ENCODE results near the gene PDE8B.
"Not testable (repeated sequence)": the region's sequence is repeated elsewhere in the genome, so short reads cannot be mapped to it uniquely, and the experiment has no call there.

The PDE8B gene

DNA sequence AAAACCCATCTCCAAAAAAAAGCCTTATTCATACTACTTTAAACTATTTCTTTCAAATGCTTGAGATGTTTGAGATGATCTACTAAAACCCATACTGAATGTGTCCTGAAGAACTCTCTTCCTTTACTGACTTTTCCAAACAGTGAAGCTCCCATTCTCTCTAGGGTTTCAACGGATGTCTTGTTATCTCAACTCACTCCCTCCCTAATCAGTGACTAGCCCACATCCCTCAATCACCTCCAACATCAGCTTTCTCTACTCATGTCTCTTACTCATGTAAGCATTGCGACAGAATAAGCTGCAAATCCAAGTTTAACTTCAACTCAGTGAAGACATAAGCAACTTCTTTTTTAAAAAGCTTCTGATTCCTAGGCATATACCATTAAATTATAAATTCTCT lies 239.5 kb downstream of the PDE8B start:
- H2AFZ ChIP-seq (ENCODE audit: low read depth, low read length), result no peak overlapping the region
- H3K27me3 ChIP-seq (ENCODE audit: low read depth, low read length), result no peaks in the 10 kb centered on the region
- H4K20me1 ChIP-seq (ENCODE audit: insufficient read depth, low read length), result no peaks in the 10 kb centered on the region
- H3K4me3 ChIP-seq (ENCODE audit: low read length), result no peak overlapping the region
- H3K4me2 ChIP-seq (ENCODE audit: low read length), result no peak overlapping the region
- H3K79me2 ChIP-seq (ENCODE audit: low read length), result no peaks in the 10 kb centered on the region
- no peak overlapping the region for H3K27ac ChIP-seq (ENCODE audit: low read length)
- H3K4me1 ChIP-seq (ENCODE audit: low read length), result peaks cover 4% of the 10 kb centered on the region
- H3K9ac ChIP-seq (ENCODE audit: low read length), result no peak overlapping the region
- TF ChIP-seq, protein P1, sequence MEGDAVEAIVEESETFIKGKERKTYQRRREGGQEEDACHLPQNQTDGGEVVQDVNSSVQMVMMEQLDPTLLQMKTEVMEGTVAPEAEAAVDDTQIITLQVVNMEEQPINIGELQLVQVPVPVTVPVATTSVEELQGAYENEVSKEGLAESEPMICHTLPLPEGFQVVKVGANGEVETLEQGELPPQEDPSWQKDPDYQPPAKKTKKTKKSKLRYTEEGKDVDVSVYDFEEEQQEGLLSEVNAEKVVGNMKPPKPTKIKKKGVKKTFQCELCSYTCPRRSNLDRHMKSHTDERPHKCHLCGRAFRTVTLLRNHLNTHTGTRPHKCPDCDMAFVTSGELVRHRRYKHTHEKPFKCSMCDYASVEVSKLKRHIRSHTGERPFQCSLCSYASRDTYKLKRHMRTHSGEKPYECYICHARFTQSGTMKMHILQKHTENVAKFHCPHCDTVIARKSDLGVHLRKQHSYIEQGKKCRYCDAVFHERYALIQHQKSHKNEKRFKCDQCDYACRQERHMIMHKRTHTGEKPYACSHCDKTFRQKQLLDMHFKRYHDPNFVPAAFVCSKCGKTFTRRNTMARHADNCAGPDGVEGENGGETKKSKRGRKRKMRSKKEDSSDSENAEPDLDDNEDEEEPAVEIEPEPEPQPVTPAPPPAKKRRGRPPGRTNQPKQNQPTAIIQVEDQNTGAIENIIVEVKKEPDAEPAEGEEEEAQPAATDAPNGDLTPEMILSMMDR (IDR thresholded peaks at IDR 0.05; ENCODE audit: low read depth, low read length), result no peak
- no peak for TF ChIP-seq EZH2phosphoT487 (IDR thresholded peaks at IDR 0.05; ENCODE audit: low read depth)
- H3K36me3 ChIP-seq (replicated peaks; ENCODE audit: low read depth, low read length), result peaks cover 37% of the 10 kb centered on the region
- no peaks in the 10 kb centered on the region for H3K9me3 ChIP-seq (ENCODE audit: insufficient read depth, low read length)

DNA sequence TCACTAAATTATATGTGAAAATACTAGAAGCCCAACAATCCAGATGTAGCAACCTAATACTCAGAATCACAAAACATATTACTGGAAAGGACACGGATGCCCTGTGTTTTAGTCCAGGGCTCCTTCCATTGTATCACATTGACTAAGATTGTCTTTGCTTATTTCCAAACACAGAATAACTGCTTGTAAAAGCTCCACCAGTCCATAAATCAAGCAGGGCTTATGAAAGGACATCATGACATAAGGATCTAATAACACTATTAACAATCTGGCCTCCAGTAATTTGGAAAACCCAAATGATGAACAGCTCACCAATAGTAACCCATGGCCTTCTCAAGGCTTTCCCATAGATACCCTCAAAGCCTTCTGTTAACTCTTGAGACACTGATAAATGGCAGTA lies 241.9 kb downstream of the PDE8B start:
- Histone ChIP-seq H3K4me1 (ENCODE audit: low read length) (peaks cover 4% of the 10 kb centered on the region), H3K36me3 (replicated peaks; ENCODE audit: low read depth, low read length) (peaks cover 38% of the 10 kb centered on the region), H3K27ac (ENCODE audit: low read length) (no peak overlapping the region), H4K20me1 (ENCODE audit: insufficient read depth, low read length) (no peaks in the 10 kb centered on the region), H3K4me2 (ENCODE audit: low read length) (no peak overlapping the region), H3K4me3 (ENCODE audit: low read length) (no peak overlapping the region), H3K27me3 (ENCODE audit: low read depth, low read length) (no peaks in the 10 kb centered on the region), H3K9me3 (ENCODE audit: insufficient read depth, low read length) (no peaks in the 10 kb centered on the region), H3K9ac (ENCODE audit: low read length) (no peak overlapping the region), H2AFZ (ENCODE audit: low read depth, low read length) (no peak overlapping the region), H3K79me2 (ENCODE audit: low read length) (no peaks in the 10 kb centered on the region)
- TF ChIP-seq EZH2phosphoT487 (IDR thresholded peaks at IDR 0.05; ENCODE audit: low read depth), result no peak
- TF ChIP-seq, protein P1 (IDR thresholded peaks at IDR 0.05; ENCODE audit: low read depth, low read length), result no peak

DNA sequence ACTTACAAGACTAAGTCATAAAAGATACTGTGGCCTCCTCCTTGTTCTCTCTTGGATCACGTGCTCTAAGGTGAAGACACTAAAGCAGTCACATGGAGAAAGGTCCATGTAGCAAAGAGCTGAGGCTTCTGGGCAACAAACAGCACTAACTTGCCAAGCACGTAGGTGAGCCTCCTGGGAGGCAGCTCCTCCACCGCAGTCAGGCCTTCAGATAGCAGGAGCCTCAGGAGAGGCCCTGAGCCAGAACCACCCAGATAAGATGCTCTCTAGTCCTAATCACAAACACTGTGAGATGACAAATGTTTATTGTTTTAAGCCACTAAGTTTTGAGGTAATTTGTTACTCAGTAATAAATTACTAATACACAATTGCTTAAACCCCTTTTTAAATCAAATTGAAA lies 243.6 kb downstream of the PDE8B start:
- H3K9me3 ChIP-seq (ENCODE audit: insufficient read depth, low read length), result no peaks in the 10 kb centered on the region
- no peaks in the 10 kb centered on the region for H3K27me3 ChIP-seq (ENCODE audit: low read depth, low read length)
- no peak overlapping the region for H3K4me3 ChIP-seq (ENCODE audit: low read length)
- no peak overlapping the region for H3K27ac ChIP-seq (ENCODE audit: low read length)
- H4K20me1 ChIP-seq (ENCODE audit: insufficient read depth, low read length), result no peaks in the 10 kb centered on the region
- peaks cover 26% of the 10 kb centered on the region for H3K36me3 ChIP-seq (replicated peaks; ENCODE audit: low read depth, low read length)
- H2AFZ ChIP-seq (ENCODE audit: low read depth, low read length), result no peak overlapping the region
- TF ChIP-seq EZH2phosphoT487 (IDR thresholded peaks at IDR 0.05; ENCODE audit: low read depth), result no peak
- peaks cover 4% of the 10 kb centered on the region for H3K4me1 ChIP-seq (ENCODE audit: low read length)
- no peaks in the 10 kb centered on the region for H3K79me2 ChIP-seq (ENCODE audit: low read length)
- H3K9ac ChIP-seq (ENCODE audit: low read length), result no peak overlapping the region
- H3K4me2 ChIP-seq (ENCODE audit: low read length), result no peak overlapping the region

DNA sequence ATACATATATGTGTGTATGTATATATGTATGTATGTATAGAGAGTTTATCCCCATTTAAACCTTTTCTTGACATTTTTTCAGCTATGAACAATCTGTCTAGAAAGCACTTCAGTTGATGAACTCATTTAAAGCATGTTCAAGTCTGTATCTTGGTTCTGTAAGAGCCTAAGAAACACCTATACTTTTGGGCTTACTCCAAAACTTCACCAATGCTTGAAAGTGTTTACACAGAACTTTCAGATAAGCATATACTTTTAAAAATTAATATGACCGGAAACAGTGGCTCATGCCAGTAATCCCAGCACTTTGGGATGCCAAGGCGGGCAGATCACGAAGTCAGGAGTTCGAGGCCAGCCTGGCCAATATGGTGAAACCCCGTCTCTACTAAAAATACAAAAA lies 250.8 kb downstream of the PDE8B start:
- Histone ChIP-seq H3K79me2 (ENCODE audit: low read length) (no peaks in the 10 kb centered on the region), H4K20me1 (ENCODE audit: insufficient read depth, low read length) (no peaks in the 10 kb centered on the region), H3K4me3 (ENCODE audit: low read length) (no peak overlapping the region), H3K9me3 (ENCODE audit: insufficient read depth, low read length) (no peaks in the 10 kb centered on the region), H3K36me3 (replicated peaks; ENCODE audit: low read depth, low read length) (peaks cover 3% of the 10 kb centered on the region), H3K4me2 (ENCODE audit: low read length) (no peak overlapping the region), H2AFZ (ENCODE audit: low read depth, low read length) (no peak overlapping the region), H3K4me1 (ENCODE audit: low read length) (no peaks in the 10 kb centered on the region; the same call in 1 of the 2 replicates), H3K27me3 (ENCODE audit: low read depth, low read length) (no peaks in the 10 kb centered on the region), H3K9ac (ENCODE audit: low read length) (no peak overlapping the region), H3K27ac (ENCODE audit: low read length) (no peak overlapping the region)
- TF ChIP-seq, protein P1 (IDR thresholded peaks at IDR 0.05; ENCODE audit: low read depth, low read length), result no peak
- no peak for TF ChIP-seq EZH2phosphoT487 (IDR thresholded peaks at IDR 0.05; ENCODE audit: low read depth)

DNA sequence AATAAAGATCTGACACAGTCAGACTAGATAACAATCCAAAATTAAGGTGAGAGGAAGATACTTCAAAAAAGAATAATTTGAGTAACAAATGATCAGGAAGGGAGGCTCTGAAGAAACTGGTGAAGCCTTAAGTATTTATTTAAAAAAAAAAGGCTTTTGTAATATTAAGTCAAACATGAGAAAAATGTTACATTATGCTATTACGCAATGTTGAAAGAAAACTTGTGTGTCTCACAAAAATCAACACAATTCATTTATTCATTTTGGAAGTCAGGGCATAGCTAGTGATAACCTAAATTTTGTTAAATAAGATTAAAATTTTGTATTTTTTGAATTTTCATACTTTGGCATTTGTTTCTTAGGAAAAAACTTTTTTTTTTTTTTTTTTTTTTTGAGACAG lies 253.4 kb downstream of the PDE8B start:
- H3K4me3 ChIP-seq (ENCODE audit: low read length), result no peak overlapping the region
- H3K79me2 ChIP-seq (ENCODE audit: low read length), result peaks cover 3% of the 10 kb centered on the region; the same call in 1 of the 2 replicates
- H3K9ac ChIP-seq (ENCODE audit: low read length), result no peak overlapping the region
- no peak overlapping the region for H3K27ac ChIP-seq (ENCODE audit: low read length)
- H4K20me1 ChIP-seq (ENCODE audit: insufficient read depth, low read length), result no peaks in the 10 kb centered on the region
- no peak overlapping the region for H2AFZ ChIP-seq (ENCODE audit: low read depth, low read length)
- H3K4me1 ChIP-seq (ENCODE audit: low read length), result no peaks in the 10 kb centered on the region; the same call in 1 of the 2 replicates
- peaks cover 9% of the 10 kb centered on the region for H3K36me3 ChIP-seq (replicated peaks; ENCODE audit: low read depth, low read length)
- H3K9me3 ChIP-seq (ENCODE audit: insufficient read depth, low read length), result no peaks in the 10 kb centered on the region
- H3K4me2 ChIP-seq (ENCODE audit: low read length), result no peak overlapping the region
- no peak for TF ChIP-seq EZH2phosphoT487 (IDR thresholded peaks at IDR 0.05; ENCODE audit: low read depth)
- TF ChIP-seq, protein P1 (IDR thresholded peaks at IDR 0.05; ENCODE audit: low read depth, low read length), result no peak
- H3K27me3 ChIP-seq (ENCODE audit: low read depth, low read length), result no peaks in the 10 kb centered on the region

DNA sequence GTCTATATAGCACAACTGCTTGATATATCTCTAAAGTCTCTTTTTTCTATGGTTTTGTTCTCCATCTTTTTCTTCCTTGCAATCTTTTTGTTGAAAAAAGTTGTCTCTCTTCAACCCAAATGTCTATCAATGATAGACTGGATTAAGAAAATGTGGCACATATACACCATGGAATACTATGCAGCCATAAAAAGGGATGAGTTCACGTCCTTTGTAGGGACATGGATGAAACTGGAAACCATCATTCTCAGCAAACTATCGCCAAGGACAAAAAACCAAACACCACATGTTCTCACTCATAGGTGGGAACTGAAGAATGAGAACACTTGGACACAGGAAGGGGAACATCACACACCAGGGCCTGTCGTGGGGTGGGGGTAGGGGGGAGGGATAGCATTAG lies 258.4 kb downstream of the PDE8B start:
- not testable (repeated sequence) for H3K4me1 ChIP-seq (ENCODE audit: low read length); H2AFZ ChIP-seq (ENCODE audit: low read depth, low read length)

More for the DNA sequence above, 258.4 kb downstream of the PDE8B start:
- not testable (repeated sequence) for H3K79me2 ChIP-seq (ENCODE audit: low read length); H3K4me3 ChIP-seq (ENCODE audit: low read length); H3K27ac ChIP-seq (ENCODE audit: low read length); H3K27me3 ChIP-seq (ENCODE audit: low read depth, low read length); H3K9me3 ChIP-seq (ENCODE audit: insufficient read depth, low read length); H3K4me2 ChIP-seq (ENCODE audit: low read length); H3K9ac ChIP-seq (ENCODE audit: low read length); H4K20me1 ChIP-seq (ENCODE audit: insufficient read depth, low read length)
- H3K36me3 ChIP-seq (replicated peaks; ENCODE audit: low read depth, low read length), result peaks cover 12% of the 10 kb centered on the region
